Measurements from ENCODE around the gene ZNF48.

- no peak for TF ChIP-seq CTCF (IDR thresholded peaks at IDR 0.05; ENCODE audit: poor library complexity, severe bottlenecking)
- no peak for TF ChIP-seq EZH2 (IDR thresholded peaks at IDR 0.05; ENCODE audit: borderline replicate concordance, insufficient read depth, low read length, poor library complexity, severe bottlenecking)
- TF ChIP-seq EP300 (conservative IDR thresholded peaks at IDR 0.05; ENCODE audit: poor library complexity, severe bottlenecking) = no peak
- TF ChIP-seq POLR2AphosphoS5 (IDR thresholded peaks at IDR 0.05) = no peak
- no peak for TF ChIP-seq REST (IDR thresholded peaks at IDR 0.05; ENCODE audit: borderline replicate concordance)
- no peak for TF ChIP-seq RAD21 (conservative IDR thresholded peaks at IDR 0.05)
- TF ChIP-seq TAF1 (IDR thresholded peaks at IDR 0.05; ENCODE audit: low read depth) = no peak
Measured at GRCh38 chr16:30395992-30396585, 869 bp downstream of the ZNF48 start.
